Immature natural killer cell (primary cell): Measurements from ENCODE around the gene LPAR2. TPM values are rescaled to one million over a fixed set of nuclear protein-coding genes. Genes with fewer than 3 reads are reported as not detected.

Experiments used
- polyA plus RNA-seq, 3 donors: library from polyadenylated mRNA; unstranded; fragments of 300-500 nt; fragmentation: Illumina TruSeq; gene quantifications; one replicate each; pipeline ENCODE4 v1.2.3, GENCODE V29; 2021

The LPAR2 gene
- polyA plus RNA-seq, 3 donors from 2014 or later, result 3.8 to 5.9 (median 4.6) TPM

Other genes with a start within 250 kb of the LPAR2 start
- gene GATAD2A, start 222.5 kb downstream of the LPAR2 start, polyA plus RNA-seq, result 10 to 100 TPM in 2 of 3 donors, 1 to 10 TPM in 1; 8.8 to 48.5 (median 21.0) TPM
- gene TSSK6, start 112.7 kb downstream of the LPAR2 start, polyA plus RNA-seq, result under 1 TPM in 2 of 3 donors, not detected in 1; 0.66 to 0.96 TPM
- 100 to 1,000 TPM; 242 to 566 (median 301) TPM for gene NDUFA13, start 112.0 kb downstream of the LPAR2 start, polyA plus RNA-seq
- under 1 TPM in 1 of 3 donors, not detected in 2; 0.21 TPM for gene YJEFN3, start 99.3 kb downstream of the LPAR2 start, polyA plus RNA-seq
- gene CILP2, start 90.0 kb downstream of the LPAR2 start, polyA plus RNA-seq, result not detected
- under 1 TPM in 2 of 3 donors, not detected in 1; 0.57 to 0.82 TPM for gene PBX4, start 9.5 kb downstream of the LPAR2 start, polyA plus RNA-seq
- gene GMIP, start 15.4 kb upstream of the LPAR2 start, polyA plus RNA-seq, result 10 to 100 TPM; 38.9 to 84.4 (median 40.0) TPM
- 10 to 100 TPM in 2 of 3 donors, 1 to 10 TPM in 1; 8.4 to 29.2 (median 18.6) TPM for gene ATP13A1, start 35.5 kb upstream of the LPAR2 start, polyA plus RNA-seq
- 10 to 100 TPM; 33.9 to 51.4 (median 36.8) TPM for gene ZNF101, start 40.6 kb upstream of the LPAR2 start, polyA plus RNA-seq
- gene ZNF14, start 104.9 kb upstream of the LPAR2 start, polyA plus RNA-seq, result 10 to 100 TPM in 1 of 3 donors, 1 to 10 TPM in 2; 5.4 to 14.1 (median 7.1) TPM
- 10 to 100 TPM; 15.7 to 19.4 (median 17.1) TPM for gene ZNF506, start 193.5 kb upstream of the LPAR2 start, polyA plus RNA-seq
- gene ZNF253, start 237.7 kb upstream of the LPAR2 start, polyA plus RNA-seq, result 1 to 10 TPM; 3.5 to 6.9 (median 5.8) TPM